ENCODE measurements around the gene SMPDL3B. TPM values are rescaled to one million over a fixed set of nuclear protein-coding genes. Genes with fewer than 3 reads are reported as not detected.

Gene SMPDL3B
- total and polyA plus RNA-seq, 2 of the 13 experiments (the other 11 are each of a cell fraction or from before 2014, with no cell fraction given): 0.29 to 1.3 TPM

GRCh38 chr1:27912429-27912828, 22.4 kb upstream of the SMPDL3B start:
- ChIA-PET POLR2A (no interaction called here), CTCF (ENCODE audit: low intra/inter-chr PET ratio, low total read pairs) (no interaction called here)
- Histone ChIP-seq H2AFZ (ENCODE audit: low read length) (no peak overlapping the region), H4K20me1 (ENCODE audit: insufficient read depth, low read length) (no peaks in the 10 kb centered on the region), H3K27me3 (ENCODE audit: control insufficient read depth in 1 of 2, insufficient read depth in 2 of 2, low read length in 2 of 2) (no peaks in the 10 kb centered on the region), H3K9me3 (ENCODE audit: low read length) (no peaks in the 10 kb centered on the region), H3K4me3 (replicated peaks in 1 of 3; ENCODE audit: insufficient read depth in 1 of 3, low read depth in 2 of 3, low read length in 3 of 3) (no peak overlapping the region), H3K79me2 (ENCODE audit: insufficient read depth, low read length) (peaks cover 4% of the 10 kb centered on the region), H3K27ac (ENCODE audit: extremely low read length, insufficient read depth, low read length) (no peak overlapping the region), H3K9ac (ENCODE audit: insufficient read depth, low read depth, low read length) (no peak overlapping the region), H3K4me2 (ENCODE audit: low read depth, low read length) (no peak overlapping the region), H3K4me1 (ENCODE audit: insufficient read depth, low read length) (peaks cover 7% of the 10 kb centered on the region), H3K36me3 (replicated peaks in 1 of 2; ENCODE audit: control insufficient read depth in 1 of 2, insufficient read depth in 2 of 2, low read length in 2 of 2) (peaks cover 3 to 11% of the 10 kb centered on the region in 2 experiments; a peak in 3 of 5 replicates)
- intact Hi-C loops (cut with micrococcal nuclease; ENCODE audit: unreplicated experiment) (no loop called here), in situ Hi-C loops (cut with HindIII; ENCODE audit: extremely low pct_ligation_motif_present, low pct_unique_long_range_greater_than_20kb) (no loop called here)
- 100% methylated on average over 1 of the region's 1 CpG for WGBS (ENCODE audit: low lambda C conversion rate)
- FAIRE-seq: no peak
- ATAC-seq: no peak
- DNase-seq (ENCODE audit: low spot score): no peak
- no TSS peak for BruUV-seq (replicated peaks)
- TF ChIP-seq, protein P1, sequence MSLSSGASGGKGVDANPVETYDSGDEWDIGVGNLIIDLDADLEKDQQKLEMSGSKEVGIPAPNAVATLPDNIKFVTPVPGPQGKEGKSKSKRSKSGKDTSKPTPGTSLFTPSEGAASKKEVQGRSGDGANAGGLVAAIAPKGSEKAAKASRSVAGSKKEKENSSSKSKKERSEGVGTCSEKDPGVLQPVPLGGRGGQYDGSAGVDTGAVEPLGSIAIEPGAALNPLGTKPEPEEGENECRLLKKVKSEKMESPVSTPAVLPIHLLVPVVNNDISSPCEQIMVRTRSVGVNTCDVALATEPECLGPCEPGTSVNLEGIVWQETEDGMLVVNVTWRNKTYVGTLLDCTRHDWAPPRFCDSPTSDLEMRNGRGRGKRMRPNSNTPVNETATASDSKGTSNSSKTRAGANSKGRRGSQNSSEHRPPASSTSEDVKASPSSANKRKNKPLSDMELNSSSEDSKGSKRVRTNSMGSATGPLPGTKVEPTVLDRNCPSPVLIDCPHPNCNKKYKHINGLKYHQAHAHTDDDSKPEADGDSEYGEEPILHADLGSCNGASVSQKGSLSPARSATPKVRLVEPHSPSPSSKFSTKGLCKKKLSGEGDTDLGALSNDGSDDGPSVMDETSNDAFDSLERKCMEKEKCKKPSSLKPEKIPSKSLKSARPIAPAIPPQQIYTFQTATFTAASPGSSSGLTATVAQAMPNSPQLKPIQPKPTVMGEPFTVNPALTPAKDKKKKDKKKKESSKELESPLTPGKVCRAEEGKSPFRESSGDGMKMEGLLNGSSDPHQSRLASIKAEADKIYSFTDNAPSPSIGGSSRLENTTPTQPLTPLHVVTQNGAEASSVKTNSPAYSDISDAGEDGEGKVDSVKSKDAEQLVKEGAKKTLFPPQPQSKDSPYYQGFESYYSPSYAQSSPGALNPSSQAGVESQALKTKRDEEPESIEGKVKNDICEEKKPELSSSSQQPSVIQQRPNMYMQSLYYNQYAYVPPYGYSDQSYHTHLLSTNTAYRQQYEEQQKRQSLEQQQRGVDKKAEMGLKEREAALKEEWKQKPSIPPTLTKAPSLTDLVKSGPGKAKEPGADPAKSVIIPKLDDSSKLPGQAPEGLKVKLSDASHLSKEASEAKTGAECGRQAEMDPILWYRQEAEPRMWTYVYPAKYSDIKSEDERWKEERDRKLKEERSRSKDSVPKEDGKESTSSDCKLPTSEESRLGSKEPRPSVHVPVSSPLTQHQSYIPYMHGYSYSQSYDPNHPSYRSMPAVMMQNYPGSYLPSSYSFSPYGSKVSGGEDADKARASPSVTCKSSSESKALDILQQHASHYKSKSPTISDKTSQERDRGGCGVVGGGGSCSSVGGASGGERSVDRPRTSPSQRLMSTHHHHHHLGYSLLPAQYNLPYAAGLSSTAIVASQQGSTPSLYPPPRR (CRISPR knock-in tag; IDR thresholded peaks at IDR 0.05; ENCODE audit: borderline replicate concordance): no peak
- no peak for TF ChIP-seq SP2 (CRISPR knock-in tag; IDR thresholded peaks at IDR 0.05)
- no peak for TF ChIP-seq ZNF577 (CRISPR knock-in tag; IDR thresholded peaks at IDR 0.05; ENCODE audit: borderline replicate concordance, low read depth)
- TF ChIP-seq ATM (IDR thresholded peaks at IDR 0.05; ENCODE audit: borderline replicate concordance): no peak
- no peak for TF ChIP-seq MTF1 (CRISPR knock-in tag; IDR thresholded peaks at IDR 0.05)
- TF ChIP-seq ZNF432 (CRISPR knock-in tag; IDR thresholded peaks at IDR 0.05; ENCODE audit: borderline replicate concordance): no peak
- no peak for TF ChIP-seq MTF2 (CRISPR knock-in tag; IDR thresholded peaks at IDR 0.05; ENCODE audit: borderline replicate concordance)
